Brain microvascular endothelial cell (primary cell): Measurements from ENCODE around the gene TTC38.
A peak's percentile ranks its signal among the peaks of the same experiment; 100 is the strongest.
"Not testable (repeated sequence)": the region's sequence is repeated elsewhere in the genome, so short reads cannot be mapped to it uniquely, and the experiment has no call there.

Source experiments
- DNase-seq: peaks from one replicate; pipeline ENCODE4 v3.0.0-alpha.2; 2020
- H3K27ac ChIP-seq: fragments of 250-450 bp; sonication (Bioruptor Pico); 2 replicates; pipeline ENCODE4 v1.5.1; 2020; ENCODE audit warnings: mild to moderate bottlenecking, moderate library complexity
- H3K27me3 ChIP-seq: fragments of 250-450 bp; sonication (Bioruptor Pico); replicated peaks from 2 replicates; pipeline ENCODE4 v1.5.1; 2020; ENCODE audit warnings: mild to moderate bottlenecking
- H3K36me3 ChIP-seq: fragments of 250-450 bp; sonication (Bioruptor Pico); replicated peaks from 2 replicates; pipeline ENCODE4 v1.5.1; 2020; ENCODE audit warnings: mild to moderate bottlenecking
- H3K4me3 ChIP-seq: 2 replicates; pipeline ENCODE4 v1.5.1; 2011; ENCODE audit warnings: low read depth, mild to moderate bottlenecking, control low read depth, low read length, moderate library complexity
- CTCF ChIP-seq: IDR thresholded peaks from 2 replicates; pipeline ENCODE4 v1.5.1; 2011; ENCODE audit warnings: low read depth, mild to moderate bottlenecking, moderate library complexity, low read length, control low read depth, inconsistent platforms; ENCODE audit errors: missing control alignments
- in situ Hi-C: cut with HindIII; loops from 2 replicates; pipeline ENCODE4 v1.10.0; 2017; ENCODE audit warnings: low sequenced_read_pairs, low pct_ligation_motif_present

Gene TTC38

GRCh38 chr22:46256358-46256958 is 11.3 kb upstream of the TTC38 start:
- Histone ChIP-seq H3K27me3 (no peaks in the 10 kb centered on the region), H3K27ac (no peak overlapping the region), H3K36me3 (no peaks in the 10 kb centered on the region), H3K4me3 (no peak overlapping the region)
- in situ Hi-C loops = no loop called here
- DNase-seq = no peak
- no peak for TF ChIP-seq CTCF

GRCh38 chr22:46259374-46259773 is 8.4 kb upstream of the TTC38 start:
- in situ Hi-C loops = no loop called here

GRCh38 chr22:46260038-46260437 is 7.8 kb upstream of the TTC38 start:
- TF ChIP-seq CTCF = no peak
- no peak overlapping the region for H3K27ac ChIP-seq
- H3K4me3 ChIP-seq = no peak overlapping the region
- DNase-seq = no peak
- no peaks in the 10 kb centered on the region for H3K36me3 ChIP-seq
- in situ Hi-C loops = no loop called here
- no peaks in the 10 kb centered on the region for H3K27me3 ChIP-seq

More at GRCh38 chr22:46259374-46259773, 8.4 kb upstream of the TTC38 start:
- no peaks in the 10 kb centered on the region for H3K36me3 ChIP-seq
- H3K27ac ChIP-seq = no peak overlapping the region
- TF ChIP-seq CTCF = no peak
- H3K27me3 ChIP-seq = no peaks in the 10 kb centered on the region
- DNase-seq = no peak
- H3K4me3 ChIP-seq = no peak overlapping the region

- peak; percentile 30 for DNase-seq
- in situ Hi-C loops = no loop called here
- no peak overlapping the region for H3K4me3 ChIP-seq
- no peaks in the 10 kb centered on the region for H3K27me3 ChIP-seq
- TF ChIP-seq CTCF = peak; percentile 35
- no peak overlapping the region for H3K27ac ChIP-seq
- H3K36me3 ChIP-seq = no peaks in the 10 kb centered on the region
Observed at GRCh38 chr22:46262449-46263215, 5.2 kb upstream of the TTC38 start.

- no peak for TF ChIP-seq CTCF
- Histone ChIP-seq H3K36me3 (no peaks in the 10 kb centered on the region), H3K27ac (no peak within 1 kb of the TSS), H3K4me3 (no peak within 1 kb of the TSS), H3K27me3 (no peaks in the 10 kb centered on the region)
- DNase-seq = no peak
- in situ Hi-C loops = no loop called here
Observed at GRCh38 chr22:46263216-46263590, 4.6 kb upstream of the TTC38 start, which contains the start of gene PKDREJ. Gene PKDREJ, minus strand, starts transcription at chr22:46263343. Its CDS starts 21 bp downstream, at chr22:46263322.

GRCh38 chr22:46264520-46264919 is 3.3 kb upstream of the TTC38 start:
- DNase-seq, H3K4me3 ChIP-seq, H3K36me3 ChIP-seq, H3K27ac ChIP-seq, H3K27me3 ChIP-seq, in situ Hi-C loops: not testable (repeated sequence)

- H3K36me3 ChIP-seq, in situ Hi-C loops, H3K27ac ChIP-seq, DNase-seq, H3K4me3 ChIP-seq, H3K27me3 ChIP-seq: not testable (repeated sequence)
Observed at GRCh38 chr22:46265627-46266026, 2.2 kb upstream of the TTC38 start.
